H9 (cell line): ENCODE data around the gene ATG5. TPM values are rescaled to one million over a fixed set of nuclear protein-coding genes. Genes with fewer than 3 reads are reported as not detected.

ENCODE experiments used
- DNase-seq: peaks from one replicate; pipeline ENCODE4 v3.0.0-alpha.2; 2017
- H2AFZ ChIP-seq: one replicate; pipeline ENCODE4 v1.6.1; 2013; ENCODE audit warnings: mild to moderate bottlenecking, low read length, control low read depth, moderate library complexity
- H2AK5ac ChIP-seq: 2 replicates; pipeline ENCODE4 v1.6.1; 2013; ENCODE audit warnings: low read length, control low read depth, mixed read lengths; ENCODE audit not compliant: insufficient read length
- H2BK120ac ChIP-seq: one replicate; pipeline ENCODE4 v1.6.1; 2013; ENCODE audit warnings: low read depth, mild to moderate bottlenecking, low read length, control low read depth, inconsistent platforms; ENCODE audit not compliant: poor library complexity, severe bottlenecking
- H2BK12ac ChIP-seq: 2 replicates; pipeline ENCODE4 v1.6.1; 2013; ENCODE audit warnings: low read length, control low read depth, mixed read lengths, low read depth; ENCODE audit not compliant: insufficient read length
- H2BK15ac ChIP-seq: 2 replicates; pipeline ENCODE4 v1.6.1; 2013; ENCODE audit warnings: low read depth, low read length, control low read depth
- H2BK20ac ChIP-seq: one replicate; pipeline ENCODE4 v1.6.1; 2013; ENCODE audit warnings: low read depth, mild to moderate bottlenecking, low read length, control low read depth, inconsistent platforms; ENCODE audit not compliant: poor library complexity, severe bottlenecking
- H2BK5ac ChIP-seq: 2 replicates; pipeline ENCODE4 v1.6.1; 2013; ENCODE audit warnings: low read length, control low read depth, mixed read lengths; ENCODE audit not compliant: insufficient read length
- H3K14ac ChIP-seq: 2 replicates; pipeline ENCODE4 v1.6.1; 2013; ENCODE audit warnings: low read length, control low read depth; ENCODE audit not compliant: insufficient read depth
- H3K18ac ChIP-seq: 2 replicates; pipeline ENCODE4 v1.6.1; 2013; ENCODE audit warnings: low read depth, mild to moderate bottlenecking, mixed read lengths, low read length, control low read depth; ENCODE audit not compliant: insufficient read length
- H3K23ac ChIP-seq: 2 replicates; pipeline ENCODE4 v1.6.1; 2013; ENCODE audit warnings: low read length, control low read depth, mixed read lengths, low read depth; ENCODE audit not compliant: insufficient read length
- H3K23me2 ChIP-seq: 2 replicates; pipeline ENCODE4 v1.6.1; 2013; ENCODE audit warnings: low read depth, mild to moderate bottlenecking, mixed read lengths, low read length, control low read depth; ENCODE audit not compliant: insufficient read length, poor library complexity, severe bottlenecking
- H3K27ac ChIP-seq: 2 replicates; pipeline ENCODE4 v1.5.1; 2013; ENCODE audit warnings: low read length, control low read depth, mixed read lengths, low read depth; ENCODE audit not compliant: insufficient read length
- H3K27me3 ChIP-seq: 2 replicates; pipeline ENCODE4 v1.6.1; 2013; ENCODE audit warnings: low read length, control low read depth, inconsistent platforms; ENCODE audit not compliant: insufficient read depth
- H3K4ac ChIP-seq: 2 replicates; pipeline ENCODE4 v1.6.1; 2013; ENCODE audit warnings: low read depth, mild to moderate bottlenecking, control low read depth, inconsistent platforms, low read length, moderate library complexity
- H3K4me1 ChIP-seq: 2 replicates; pipeline ENCODE4 v1.6.1; 2013; ENCODE audit warnings: low read length, control low read depth, inconsistent platforms; ENCODE audit not compliant: insufficient read depth
- H3K4me2 ChIP-seq: 2 replicates; pipeline ENCODE4 v1.6.1; 2013; ENCODE audit warnings: low read length, control low read depth, mixed read lengths; ENCODE audit not compliant: insufficient read length, insufficient read depth
- H3K56ac ChIP-seq: 2 replicates; pipeline ENCODE4 v1.6.1; 2013; ENCODE audit warnings: low read depth, mild to moderate bottlenecking, mixed read lengths, low read length, control low read depth; ENCODE audit not compliant: insufficient read length
- H3K79me1 ChIP-seq: 2 replicates; pipeline ENCODE4 v1.6.1; 2013; ENCODE audit warnings: low read depth, mild to moderate bottlenecking, moderate library complexity, low read length, control low read depth, inconsistent platforms; ENCODE audit not compliant: insufficient read depth, poor library complexity, severe bottlenecking
- H3K79me2 ChIP-seq: 2 replicates; pipeline ENCODE4 v1.6.1; 2013; ENCODE audit warnings: low read length, control low read depth, inconsistent platforms; ENCODE audit not compliant: insufficient read depth
- H3K9ac ChIP-seq: 2 replicates; pipeline ENCODE4 v1.6.1; 2013; ENCODE audit warnings: low read length, control low read depth, mixed read lengths; ENCODE audit not compliant: insufficient read length; ENCODE audit errors: extremely low read depth
- H3K9me3 ChIP-seq: one replicate; pipeline ENCODE4 v1.6.1; 2013; ENCODE audit warnings: low read depth, low read length, inconsistent platforms; ENCODE audit not compliant: control insufficient read depth
- H3T11ph ChIP-seq: one replicate; pipeline ENCODE4 v1.6.1; 2013; ENCODE audit warnings: mild to moderate bottlenecking, low read length, control low read depth, inconsistent platforms
- H4K20me1 ChIP-seq: one replicate; pipeline ENCODE4 v1.6.1; 2013; ENCODE audit not compliant: control insufficient read depth, insufficient read length, insufficient read depth
- H4K5ac ChIP-seq: 2 replicates; pipeline ENCODE4 v1.6.1; 2013; ENCODE audit warnings: low read depth, mild to moderate bottlenecking, mixed read lengths, low read length, control low read depth; ENCODE audit not compliant: insufficient read length
- H4K8ac ChIP-seq: replicated peaks from 2 replicates; pipeline ENCODE4 v1.6.1; 2013; ENCODE audit warnings: low read length, control low read depth, mixed read lengths, low read depth; ENCODE audit not compliant: insufficient read length
- H4K91ac ChIP-seq: 2 replicates; pipeline ENCODE4 v1.6.1; 2013; ENCODE audit warnings: low read depth, mild to moderate bottlenecking, moderate library complexity, mixed read lengths, low read length, control low read depth; ENCODE audit not compliant: insufficient read length
- H3K27ac Mint-ChIP-seq, 3 experiments: 2 replicates in 2 of 3; 3 replicates in 1 of 3; pipeline ENCODE4 v1.8.0; 2020 to 2021; ENCODE audit warnings: mixed read lengths in 3 of 3, mild to moderate bottlenecking in 1 of 3, moderate library complexity in 1 of 3
- H3K27me3 Mint-ChIP-seq: 2 replicates; pipeline ENCODE4 v1.8.0; 2021; ENCODE audit warnings: low read depth, mild to moderate bottlenecking, moderate library complexity, mixed read lengths
- H3K36me3 Mint-ChIP-seq, 3 experiments: 2 replicates in 2 of 3; 3 replicates in 1 of 3; pipeline ENCODE4 v1.8.0; 2020 to 2021; ENCODE audit warnings: low read depth in 3 of 3, mixed read lengths in 3 of 3; ENCODE audit not compliant: insufficient read depth in 1 of 3
- H3K4me1 Mint-ChIP-seq, 2 experiments: 2 replicates each; pipeline ENCODE4 v1.8.0; 2020; ENCODE audit warnings: mixed read lengths in 2 of 2
- H3K4me3 Mint-ChIP-seq, 2 experiments: 2 replicates in 1 of 2; 3 replicates in 1 of 2; pipeline ENCODE4 v1.8.0; 2020 to 2021; ENCODE audit warnings: mild to moderate bottlenecking in 2 of 2, mixed read lengths in 2 of 2, moderate library complexity in 1 of 2
- H3K9me3 Mint-ChIP-seq, 2 experiments: 2 replicates in 1 of 2; 3 replicates in 1 of 2; pipeline ENCODE4 v1.8.0; 2020; ENCODE audit warnings: mild to moderate bottlenecking in 2 of 2, mixed read lengths in 2 of 2, moderate library complexity in 1 of 2
- CTCF ChIP-seq: fragments of 200-600 bp; sonication (generic); conservative IDR thresholded peaks from 3 replicates; pipeline ENCODE4 v1.8.0; 2021; ENCODE audit warnings: antibody characterized with exemption, mild to moderate bottlenecking
- WGBS: extraction: QIAGEN DNeasy Blood & Tissue Kit; methylation state at CpG from one replicate; pipeline ENCODE4 v1.1.7; 2013; ENCODE audit warnings: missing lambda C conversion rate, low lambda C conversion rate, mixed read lengths; ENCODE audit not compliant: insufficient read length; ENCODE audit errors: extremely low coverage; 5-methylcytosine and 5-hydroxymethylcytosine counted together
- total RNA-seq: library from RNA; stranded (reverse); gene quantifications from 2 replicates; pipeline ENCODE4 v1.2.1, GENCODE V29; 2021

The ATG5 gene
- total RNA-seq, 1 experiment from 2014 or later = 36.7 TPM

DNA sequence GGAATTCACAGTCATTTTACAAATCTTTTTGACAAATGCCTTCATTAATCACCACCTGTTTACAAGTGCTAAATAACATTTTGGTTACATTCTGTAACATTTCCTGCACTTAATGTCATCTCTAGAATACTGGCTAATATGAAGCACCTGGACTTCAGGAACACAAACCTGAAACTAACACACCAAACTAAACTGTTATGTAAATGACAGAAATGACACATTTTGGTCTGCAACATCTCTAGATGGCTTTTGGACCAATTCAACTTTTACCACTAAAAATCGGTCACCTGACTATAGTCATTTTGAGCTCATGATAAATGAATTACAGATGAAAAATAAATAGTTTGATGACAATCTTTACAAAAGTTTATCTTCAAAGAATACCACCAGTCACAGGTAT is 80.6 kb downstream of the ATG5 start:
- no peak overlapping the region for H4K91ac ChIP-seq
- no peak overlapping the region for H2AFZ ChIP-seq
- no peaks in the 10 kb centered on the region for H4K20me1 ChIP-seq
- H3K9ac ChIP-seq = no peak overlapping the region
- Mint-ChIP-seq H3K4me3 (no peak overlapping the region), H3K4me1 (peaks cover 3 to 4% of the 10 kb centered on the region in 2 experiments; a peak in 3 of 4 replicates), H3K27me3 (no peaks in the 10 kb centered on the region), H3K27ac (no peak overlapping the region), H3K9me3 (no peaks in the 10 kb centered on the region), H3K36me3 (peaks cover 8 to 19% (median 15%) of the 10 kb centered on the region in 3 experiments)
- H3K4me2 ChIP-seq = no peak overlapping the region
- H2BK12ac ChIP-seq = no peak overlapping the region
- no peak overlapping the region for H2BK20ac ChIP-seq
- no peak overlapping the region for H4K8ac ChIP-seq
- H3K79me1 ChIP-seq = no peaks in the 10 kb centered on the region
- no peak overlapping the region for H3K27ac ChIP-seq
- no peak overlapping the region for H3K18ac ChIP-seq
- H2BK120ac ChIP-seq = no peak overlapping the region
- no peak for TF ChIP-seq CTCF
- no peak overlapping the region for H2BK15ac ChIP-seq
- H3K79me2 ChIP-seq = no peaks in the 10 kb centered on the region
- no peak overlapping the region for H3K56ac ChIP-seq
- no peak overlapping the region for H4K5ac ChIP-seq
- H3K4me1 ChIP-seq = no peaks in the 10 kb centered on the region
- no peak overlapping the region for H3K23ac ChIP-seq
- H3K23me2 ChIP-seq = no peaks in the 10 kb centered on the region
- H3K4ac ChIP-seq = no peak overlapping the region
- WGBS = no CpG with 5 or more reads among the region's 1 CpG
- no peak for DNase-seq
- H2BK5ac ChIP-seq = no peak overlapping the region
- no peak overlapping the region for H3T11ph ChIP-seq
- H3K14ac ChIP-seq = no peak overlapping the region
- H3K27me3 ChIP-seq = no peaks in the 10 kb centered on the region
- no peaks in the 10 kb centered on the region for H3K9me3 ChIP-seq
- no peak overlapping the region for H2AK5ac ChIP-seq
